ENCODE data around the gene GASK1A.

GRCh38 chr3:43024181-43024885 lies 45.2 kb downstream of the GASK1A start:
- TF ChIP-seq POLR2A (IDR thresholded peaks at IDR 0.05): no peak
- no peak for TF ChIP-seq CTCF (IDR thresholded peaks at IDR 0.05)

Data from heart left ventricle (tissue), 13 donors.